Karpas-422 (cell line): ENCODE measurements around the gene CTR9. TPM values are rescaled to one million over a fixed set of nuclear protein-coding genes. Genes with fewer than 3 reads are reported as not detected.

ENCODE experiments used
- DNase-seq: peaks from one replicate; pipeline ENCODE4 v3.0.0-alpha.2; 2015
- H2AFZ ChIP-seq: fragments of 200-600 bp; sonication (generic); 2 replicates; pipeline ENCODE4 v1.6.1; 2014; ENCODE audit warnings: antibody characterized with exemption, low read length, mixed read lengths
- H3K27ac ChIP-seq: fragments of 200-600 bp; sonication (generic); 2 replicates; pipeline ENCODE4 v1.5.1; 2014; ENCODE audit warnings: mild to moderate bottlenecking, low read length, moderate library complexity
- H3K27me3 ChIP-seq: fragments of 200-600 bp; sonication (generic); 2 replicates; pipeline ENCODE4 v1.6.1; 2014; ENCODE audit warnings: low read length, mixed read lengths
- H3K36me3 ChIP-seq: fragments of 200-600 bp; sonication (generic); 2 replicates; pipeline ENCODE4 v1.6.1; 2014; ENCODE audit warnings: low read length, mixed read lengths; ENCODE audit not compliant: insufficient read depth
- H3K4me1 ChIP-seq: fragments of 200-600 bp; sonication (generic); 2 replicates; pipeline ENCODE4 v1.6.1; 2014; ENCODE audit warnings: mild to moderate bottlenecking, low read length, mixed read lengths
- H3K4me2 ChIP-seq: fragments of 200-600 bp; sonication (generic); 2 replicates; pipeline ENCODE4 v1.6.1; 2014; ENCODE audit warnings: low read length, low read depth, mild to moderate bottlenecking; ENCODE audit not compliant: poor library complexity, severe bottlenecking
- H3K4me3 ChIP-seq: fragments of 200-600 bp; sonication (generic); 2 replicates; pipeline ENCODE4 v1.5.1; 2014; ENCODE audit warnings: mild to moderate bottlenecking, antibody characterized with exemption, low read length, mixed read lengths
- H3K79me2 ChIP-seq: fragments of 200-600 bp; sonication (generic); 2 replicates; pipeline ENCODE4 v1.6.1; 2014; ENCODE audit warnings: mild to moderate bottlenecking, low read length, mixed read lengths
- H3K9ac ChIP-seq: fragments of 200-600 bp; sonication (generic); 2 replicates; pipeline ENCODE4 v1.6.0; 2014; ENCODE audit warnings: low read length
- H3K9me2 ChIP-seq: fragments of 200-600 bp; sonication (generic), shearing (Covaris generic); replicated peaks from 2 replicates; pipeline ENCODE4 v1.6.0; 2014; ENCODE audit warnings: mild to moderate bottlenecking, low read length, moderate library complexity; ENCODE audit not compliant: insufficient read depth
- H3K9me3 ChIP-seq: fragments of 300-700, 200-600 bp; sonication (generic); 2 replicates; pipeline ENCODE4 v1.6.1; 2014; ENCODE audit warnings: low read length, mixed read lengths
- H4K20me1 ChIP-seq: fragments of 200-600 bp; sonication (generic); 2 replicates; pipeline ENCODE4 v1.6.1; 2014; ENCODE audit warnings: mild to moderate bottlenecking, antibody characterized with exemption, low read length, low read depth; ENCODE audit not compliant: insufficient read depth
- total RNA-seq: library from RNA; depleted of rRNA; stranded (reverse); fragments of >200 nt; shearing (Covaris generic); gene quantifications from 2 replicates; pipeline ENCODE4 v1.2.3, GENCODE V29; 2014; ENCODE audit warnings: low replicate concordance

The CTR9 gene
- total RNA-seq, 1 experiment from 2014 or later = 39.9 TPM

DNA sequence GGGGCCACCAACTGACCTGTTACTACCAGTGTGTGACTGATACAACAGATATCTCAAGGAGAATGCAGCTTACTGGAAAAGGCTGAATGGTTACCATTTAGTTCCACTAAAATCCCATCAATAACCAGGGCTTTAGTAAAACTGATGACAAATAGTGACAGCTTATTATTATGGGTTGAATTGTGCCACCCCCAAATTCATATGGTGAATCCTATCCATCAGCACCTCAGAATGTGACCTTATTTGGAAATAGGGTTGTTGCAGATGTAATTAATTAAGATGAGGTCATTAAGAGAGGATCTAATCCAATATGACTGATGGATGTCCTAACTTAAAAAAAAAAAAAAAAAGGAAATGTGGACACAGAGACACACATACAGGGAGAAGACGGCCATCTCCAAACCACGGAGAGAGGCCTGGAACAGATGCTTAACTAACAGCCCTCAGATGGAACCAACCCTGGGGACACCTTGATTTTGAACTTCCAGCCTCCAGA is 30.1 kb upstream of the CTR9 start:
- no peak overlapping the region for H3K4me2 ChIP-seq
- H3K9me3 ChIP-seq = no peaks in the 10 kb centered on the region
- no peaks in the 10 kb centered on the region for H3K27me3 ChIP-seq
- no peak overlapping the region for H3K27ac ChIP-seq
- H3K4me1 ChIP-seq = no peaks in the 10 kb centered on the region
- no peaks in the 10 kb centered on the region for H3K36me3 ChIP-seq
- no peak overlapping the region for H3K4me3 ChIP-seq
- H4K20me1 ChIP-seq = no peaks in the 10 kb centered on the region
- H3K79me2 ChIP-seq = no peaks in the 10 kb centered on the region
- H2AFZ ChIP-seq = no peak overlapping the region
- DNase-seq = no peak
- no peak overlapping the region for H3K9ac ChIP-seq
- no peaks in the 10 kb centered on the region for H3K9me2 ChIP-seq

- no peaks in the 10 kb centered on the region for H3K9me3 ChIP-seq
- no peaks in the 10 kb centered on the region for H4K20me1 ChIP-seq
- H3K4me2 ChIP-seq = no peak overlapping the region
- H3K27ac ChIP-seq = no peak overlapping the region
- no peaks in the 10 kb centered on the region for H3K9me2 ChIP-seq
- H3K4me1 ChIP-seq = no peaks in the 10 kb centered on the region
- no peaks in the 10 kb centered on the region for H3K79me2 ChIP-seq
- no peak overlapping the region for H3K9ac ChIP-seq
- H2AFZ ChIP-seq = no peak overlapping the region
- H3K27me3 ChIP-seq = no peaks in the 10 kb centered on the region
- H3K4me3 ChIP-seq = no peak overlapping the region
- no peaks in the 10 kb centered on the region for H3K36me3 ChIP-seq
- DNase-seq = no peak
Observed at GRCh38 chr11:10722307-10722706, 28.7 kb upstream of the CTR9 start.

DNA sequence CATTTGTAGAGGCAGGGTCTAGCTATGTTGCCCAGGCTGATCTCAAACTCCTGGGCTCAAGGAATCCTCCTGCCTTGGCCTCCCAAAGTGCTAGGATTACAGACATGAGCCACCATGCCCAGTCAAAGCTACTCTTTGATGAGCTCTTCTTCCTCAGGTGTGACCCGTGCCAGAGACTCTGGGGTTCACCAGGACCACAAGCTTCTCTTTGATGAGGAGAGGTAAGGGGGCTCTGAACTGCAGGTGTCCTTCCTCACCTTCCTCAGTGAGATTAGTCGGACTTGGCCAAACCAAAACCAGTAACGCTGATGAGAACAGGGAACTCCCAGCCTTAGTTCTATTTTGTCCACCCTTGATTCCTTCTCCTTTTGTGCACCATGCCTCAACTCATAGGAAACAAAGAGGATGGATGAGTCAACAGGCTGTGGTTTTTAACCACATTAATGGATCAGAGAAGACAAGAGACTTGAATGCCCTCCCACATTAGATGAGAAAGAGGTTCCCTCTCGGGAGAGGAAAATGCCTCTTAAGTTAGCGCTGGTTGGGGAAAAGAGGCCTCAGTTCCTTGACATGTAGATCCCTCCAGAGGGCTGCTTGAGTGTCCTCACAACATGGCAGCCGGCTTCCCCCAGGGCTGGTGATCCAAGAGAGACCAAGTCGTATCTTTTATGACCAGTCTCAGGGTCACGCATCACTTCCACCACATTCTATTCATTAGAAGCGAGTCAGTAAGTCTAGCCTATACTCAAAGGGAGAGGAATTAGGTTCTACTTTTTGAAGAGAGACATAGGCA is 25.7 kb upstream of the CTR9 start:
- H3K4me3 ChIP-seq = no peak overlapping the region
- no peak overlapping the region for H3K9ac ChIP-seq
- no peak for DNase-seq
- H3K27ac ChIP-seq = no peak overlapping the region
- no peaks in the 10 kb centered on the region for H3K79me2 ChIP-seq
- H3K9me3 ChIP-seq = no peaks in the 10 kb centered on the region
- H3K4me2 ChIP-seq = no peak overlapping the region
- no peaks in the 10 kb centered on the region for H3K9me2 ChIP-seq
- no peaks in the 10 kb centered on the region for H3K27me3 ChIP-seq
- no peak overlapping the region for H2AFZ ChIP-seq
- H3K36me3 ChIP-seq = no peaks in the 10 kb centered on the region
- no peaks in the 10 kb centered on the region for H4K20me1 ChIP-seq
- no peaks in the 10 kb centered on the region for H3K4me1 ChIP-seq

- Histone ChIP-seq H3K79me2 (no peaks in the 10 kb centered on the region), H3K4me1 (no peaks in the 10 kb centered on the region), H4K20me1 (no peaks in the 10 kb centered on the region), H3K36me3 (no peaks in the 10 kb centered on the region), H3K4me2 (no peak overlapping the region), H3K4me3 (no peak overlapping the region), H3K9me3 (no peaks in the 10 kb centered on the region), H3K9me2 (no peaks in the 10 kb centered on the region), H3K27ac (no peak overlapping the region), H3K27me3 (no peaks in the 10 kb centered on the region), H2AFZ (no peak overlapping the region), H3K9ac (no peak overlapping the region)
- no peak for DNase-seq
Observed at GRCh38 chr11:10725907-10726253, 25.2 kb upstream of the CTR9 start.

DNA sequence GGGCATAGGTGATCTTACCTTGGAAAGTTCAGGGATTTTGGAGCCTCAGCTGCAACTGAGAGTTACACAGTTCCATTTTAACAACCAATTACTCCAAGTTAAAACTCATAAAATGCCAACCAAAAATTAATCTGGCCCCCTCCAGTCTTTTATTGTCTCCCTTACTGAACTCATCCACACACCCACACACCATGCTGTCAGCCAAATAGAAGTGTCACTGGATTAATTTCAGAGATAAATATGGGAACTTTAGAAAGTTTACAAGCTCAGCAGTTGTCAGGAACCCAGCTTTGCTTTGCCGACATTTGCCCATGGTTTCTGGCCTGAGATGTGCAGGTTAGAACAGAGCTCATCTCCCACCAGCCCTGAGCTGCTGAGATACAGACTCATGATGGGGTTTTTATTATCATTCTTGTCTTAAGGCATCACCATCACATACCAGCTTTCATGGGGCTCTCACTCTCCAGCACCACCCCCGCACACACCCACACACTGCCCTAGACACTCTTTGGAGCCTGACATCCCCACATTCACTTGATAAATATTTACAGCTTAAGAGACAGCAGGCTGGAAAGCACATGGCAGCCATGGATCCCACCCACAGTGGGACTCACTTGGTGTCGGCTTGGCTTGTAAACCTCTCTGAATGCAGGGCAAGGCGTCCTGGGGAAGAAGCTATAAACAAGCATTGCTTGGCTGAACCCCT is 23.7 kb upstream of the CTR9 start:
- no peaks in the 10 kb centered on the region for H3K9me3 ChIP-seq
- no peak overlapping the region for H3K4me2 ChIP-seq
- H3K4me3 ChIP-seq = no peak overlapping the region
- H3K27me3 ChIP-seq = no peaks in the 10 kb centered on the region
- H4K20me1 ChIP-seq = no peaks in the 10 kb centered on the region
- no peaks in the 10 kb centered on the region for H3K36me3 ChIP-seq
- no peaks in the 10 kb centered on the region for H3K79me2 ChIP-seq
- no peaks in the 10 kb centered on the region for H3K4me1 ChIP-seq
- DNase-seq = no peak
- no peaks in the 10 kb centered on the region for H3K9me2 ChIP-seq
- no peak overlapping the region for H3K9ac ChIP-seq
- H3K27ac ChIP-seq = no peak overlapping the region
- H2AFZ ChIP-seq = no peak overlapping the region

DNA sequence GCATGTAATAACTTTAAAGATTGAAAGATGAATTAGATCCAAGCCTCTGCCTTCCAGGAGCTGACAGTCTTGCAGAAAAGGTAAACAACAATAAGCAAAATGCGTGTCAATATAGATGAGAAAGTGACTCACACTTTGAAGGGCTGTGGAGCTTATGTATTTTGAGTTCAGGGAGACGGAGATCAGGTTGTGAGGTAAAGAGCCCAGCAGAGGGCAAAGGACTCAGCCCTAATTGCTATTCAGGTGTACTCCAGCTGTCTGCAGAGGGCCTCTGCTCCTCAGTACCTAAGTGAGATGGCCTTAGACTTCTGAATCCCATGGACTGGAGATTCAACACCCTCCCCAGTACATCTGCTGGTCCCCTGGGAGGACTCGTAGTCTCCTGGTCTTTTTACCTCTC is 22.9 kb upstream of the CTR9 start:
- Histone ChIP-seq H3K79me2 (no peaks in the 10 kb centered on the region), H4K20me1 (no peaks in the 10 kb centered on the region), H3K4me1 (no peaks in the 10 kb centered on the region), H3K4me3 (no peak overlapping the region), H3K36me3 (no peaks in the 10 kb centered on the region), H3K9me3 (no peaks in the 10 kb centered on the region), H3K9ac (no peak overlapping the region), H2AFZ (no peak overlapping the region), H3K4me2 (no peak overlapping the region), H3K9me2 (no peaks in the 10 kb centered on the region), H3K27ac (no peak overlapping the region), H3K27me3 (no peaks in the 10 kb centered on the region)
- no peak for DNase-seq

- H2AFZ ChIP-seq = no peak overlapping the region
- H3K4me2 ChIP-seq = no peak overlapping the region
- no peaks in the 10 kb centered on the region for H4K20me1 ChIP-seq
- no peaks in the 10 kb centered on the region for H3K79me2 ChIP-seq
- no peaks in the 10 kb centered on the region for H3K27me3 ChIP-seq
- no peak overlapping the region for H3K4me3 ChIP-seq
- no peaks in the 10 kb centered on the region for H3K36me3 ChIP-seq
- no peaks in the 10 kb centered on the region for H3K9me3 ChIP-seq
- H3K9ac ChIP-seq = no peak overlapping the region
- H3K27ac ChIP-seq = no peak overlapping the region
- no peaks in the 10 kb centered on the region for H3K9me2 ChIP-seq
- H3K4me1 ChIP-seq = no peaks in the 10 kb centered on the region
- DNase-seq = no peak
Observed at GRCh38 chr11:10728789-10729472, 22.1 kb upstream of the CTR9 start.

DNA sequence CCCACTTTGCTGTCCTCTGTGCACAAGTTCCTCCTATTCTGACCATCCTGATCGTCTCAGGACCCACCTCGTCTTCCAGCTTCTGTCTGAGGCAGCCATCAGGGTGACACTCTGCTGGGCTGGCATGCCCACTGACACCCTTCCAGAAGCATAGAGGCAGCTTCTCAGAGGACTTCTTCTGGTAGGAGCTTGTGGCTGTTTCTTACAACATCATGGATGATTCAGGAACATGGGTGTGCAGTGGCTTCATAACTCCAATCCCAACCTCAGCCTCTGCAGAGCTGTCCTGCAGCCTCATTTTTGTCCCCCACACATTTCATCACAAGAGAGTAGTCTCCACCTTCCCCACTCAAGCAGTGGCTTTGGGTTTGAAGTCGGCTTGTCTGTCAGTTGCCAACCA is 20.9 kb upstream of the CTR9 start:
- Histone ChIP-seq H3K4me3 (no peak overlapping the region), H3K4me1 (no peaks in the 10 kb centered on the region), H4K20me1 (no peaks in the 10 kb centered on the region), H3K9me3 (no peaks in the 10 kb centered on the region), H3K27ac (no peak overlapping the region), H2AFZ (no peak overlapping the region), H3K9ac (no peak overlapping the region), H3K79me2 (no peaks in the 10 kb centered on the region), H3K27me3 (no peaks in the 10 kb centered on the region), H3K4me2 (no peak overlapping the region), H3K9me2 (no peaks in the 10 kb centered on the region), H3K36me3 (no peaks in the 10 kb centered on the region)
- DNase-seq = no peak
